ENCODE measurements around the gene PCSK9. TPM values are rescaled to one million over a fixed set of nuclear protein-coding genes. Genes with fewer than 3 reads are reported as not detected.

Gene PCSK9
- total RNA-seq, 1 experiment from 2014 or later, result 41.6 TPM

DNA sequence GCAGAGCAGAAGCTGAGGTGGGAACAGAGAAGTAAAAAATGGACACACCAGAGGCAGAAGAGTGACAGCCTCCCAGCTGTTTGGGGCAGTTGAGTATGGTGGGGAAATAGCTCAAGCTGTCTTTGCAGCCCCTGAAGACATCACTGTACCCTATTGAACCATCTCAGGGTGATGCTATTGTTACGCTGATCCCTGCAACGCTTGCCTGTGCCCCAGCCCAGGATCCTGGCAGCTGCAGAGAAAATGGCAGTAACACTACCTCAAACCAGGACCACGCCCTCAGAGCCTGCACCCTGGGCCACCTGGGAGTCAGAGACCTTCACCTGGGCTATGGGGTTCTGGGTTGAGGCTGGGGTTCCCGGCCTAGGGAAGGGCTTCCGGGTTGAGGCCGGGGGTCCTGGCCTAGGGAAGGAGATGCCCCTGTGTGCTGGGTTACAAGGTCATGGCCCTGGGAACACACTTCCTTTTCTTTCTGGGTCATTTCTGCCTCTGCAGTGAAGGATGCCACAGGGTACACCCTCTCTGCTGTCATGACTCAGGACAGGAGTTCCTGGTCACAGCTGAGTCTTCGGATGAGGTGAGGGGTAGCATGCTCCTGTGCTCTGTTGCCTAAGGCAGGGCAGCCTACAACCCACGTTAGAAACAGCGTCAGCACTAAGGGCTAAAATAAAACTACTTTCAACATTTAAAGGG, 29.0 kb upstream of the PCSK9 start:
- Mint-ChIP-seq H3K4me1 (ENCODE audit: low read depth, unreplicated experiment) (peaks cover 11% of the 10 kb centered on the region), H3K27ac (ENCODE audit: unreplicated experiment) (no peak overlapping the region), H3K4me3 (ENCODE audit: low read depth, unreplicated experiment) (no peak overlapping the region), H3K36me3 (ENCODE audit: insufficient read depth, unreplicated experiment) (no peaks in the 10 kb centered on the region), H3K27me3 (ENCODE audit: unreplicated experiment) (peaks cover 48% of the 10 kb centered on the region), H3K9me3 (ENCODE audit: low read depth, unreplicated experiment) (no peaks in the 10 kb centered on the region)
- BruUV-seq (replicated peaks), result no TSS peak
- intact Hi-C loops (cut with micrococcal nuclease; ENCODE audit: unreplicated experiment), result no loop called here
- TF ChIP-seq, protein P1, sequence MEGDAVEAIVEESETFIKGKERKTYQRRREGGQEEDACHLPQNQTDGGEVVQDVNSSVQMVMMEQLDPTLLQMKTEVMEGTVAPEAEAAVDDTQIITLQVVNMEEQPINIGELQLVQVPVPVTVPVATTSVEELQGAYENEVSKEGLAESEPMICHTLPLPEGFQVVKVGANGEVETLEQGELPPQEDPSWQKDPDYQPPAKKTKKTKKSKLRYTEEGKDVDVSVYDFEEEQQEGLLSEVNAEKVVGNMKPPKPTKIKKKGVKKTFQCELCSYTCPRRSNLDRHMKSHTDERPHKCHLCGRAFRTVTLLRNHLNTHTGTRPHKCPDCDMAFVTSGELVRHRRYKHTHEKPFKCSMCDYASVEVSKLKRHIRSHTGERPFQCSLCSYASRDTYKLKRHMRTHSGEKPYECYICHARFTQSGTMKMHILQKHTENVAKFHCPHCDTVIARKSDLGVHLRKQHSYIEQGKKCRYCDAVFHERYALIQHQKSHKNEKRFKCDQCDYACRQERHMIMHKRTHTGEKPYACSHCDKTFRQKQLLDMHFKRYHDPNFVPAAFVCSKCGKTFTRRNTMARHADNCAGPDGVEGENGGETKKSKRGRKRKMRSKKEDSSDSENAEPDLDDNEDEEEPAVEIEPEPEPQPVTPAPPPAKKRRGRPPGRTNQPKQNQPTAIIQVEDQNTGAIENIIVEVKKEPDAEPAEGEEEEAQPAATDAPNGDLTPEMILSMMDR (IDR thresholded peaks at IDR 0.05; ENCODE audit: unreplicated experiment), result no peak
- no peak for DNase-seq
- CTCF ChIA-PET, result no interaction called here

DNA sequence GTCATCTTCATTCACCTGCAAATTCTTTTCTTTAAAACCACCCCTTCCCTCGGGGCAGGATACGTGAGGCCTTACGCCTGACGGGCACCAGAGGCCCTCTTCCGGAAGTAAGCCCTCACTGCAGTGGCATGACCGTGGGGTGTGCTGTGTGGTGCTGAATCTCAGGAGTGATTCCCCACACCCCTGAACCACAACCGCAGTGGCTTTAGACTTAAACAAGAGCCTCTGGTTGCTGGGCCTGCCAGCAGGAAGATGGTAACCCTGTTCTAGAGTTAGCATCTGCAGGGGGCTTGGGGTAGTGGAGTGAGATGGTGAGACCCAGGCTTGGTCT, 28.5 kb upstream of the PCSK9 start:
- H3K27ac Mint-ChIP-seq (ENCODE audit: unreplicated experiment), result no peak overlapping the region
- no peak overlapping the region for H3K4me3 Mint-ChIP-seq (ENCODE audit: low read depth, unreplicated experiment)
- peaks cover 11% of the 10 kb centered on the region for H3K4me1 Mint-ChIP-seq (ENCODE audit: low read depth, unreplicated experiment)
- no peaks in the 10 kb centered on the region for H3K9me3 Mint-ChIP-seq (ENCODE audit: low read depth, unreplicated experiment)
- DNase-seq, result no peak
- H3K36me3 Mint-ChIP-seq (ENCODE audit: insufficient read depth, unreplicated experiment), result no peaks in the 10 kb centered on the region
- BruUV-seq (replicated peaks), result no TSS peak
- intact Hi-C loops (cut with micrococcal nuclease; ENCODE audit: unreplicated experiment), result no loop called here
- TF ChIP-seq, protein P1 (IDR thresholded peaks at IDR 0.05; ENCODE audit: unreplicated experiment), result no peak
- CTCF ChIA-PET, result no interaction called here
- peaks cover 53% of the 10 kb centered on the region for H3K27me3 Mint-ChIP-seq (ENCODE audit: unreplicated experiment)

- Mint-ChIP-seq H3K4me3 (ENCODE audit: low read depth, unreplicated experiment) (no peak overlapping the region), H3K4me1 (ENCODE audit: low read depth, unreplicated experiment) (peaks cover 8% of the 10 kb centered on the region), H3K36me3 (ENCODE audit: insufficient read depth, unreplicated experiment) (no peaks in the 10 kb centered on the region), H3K27me3 (ENCODE audit: unreplicated experiment) (peaks cover 69% of the 10 kb centered on the region), H3K9me3 (ENCODE audit: low read depth, unreplicated experiment) (no peaks in the 10 kb centered on the region), H3K27ac (ENCODE audit: unreplicated experiment) (no peak overlapping the region)
- BruUV-seq (replicated peaks), result no TSS peak
- intact Hi-C loops (cut with micrococcal nuclease; ENCODE audit: unreplicated experiment), result no loop called here
- TF ChIP-seq, protein P1 (IDR thresholded peaks at IDR 0.05; ENCODE audit: unreplicated experiment), result no peak
- DNase-seq, result no peak
- CTCF ChIA-PET, result interaction anchor here (1.0 kb wide), 1 partner anchor 9 kb away, joined by 4 read pairs; no protein-coding TSS in a partner anchor
Observed at GRCh38 chr1:55012661-55013060, 26.7 kb upstream of the PCSK9 start.

DNA sequence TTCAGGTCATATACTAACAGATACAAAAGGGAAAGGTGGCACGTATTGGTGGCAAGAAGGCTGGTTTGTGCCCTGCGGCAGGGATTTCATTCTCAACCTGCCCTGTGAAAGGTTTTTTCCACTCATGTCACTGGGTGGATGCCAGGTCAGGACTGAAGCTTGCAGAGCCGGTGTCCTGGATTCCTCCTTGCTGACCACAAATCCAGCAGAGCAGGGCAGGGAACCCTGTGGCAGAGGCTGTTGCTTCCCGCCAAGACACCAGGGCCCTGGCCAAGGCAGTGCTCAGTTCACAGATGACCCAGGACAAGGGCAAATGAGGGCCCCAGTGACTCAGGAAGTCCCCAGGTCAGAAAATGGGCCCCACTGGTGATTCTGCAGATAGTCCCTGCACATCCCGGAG, 24.2 kb upstream of the PCSK9 start:
- TF ChIP-seq, protein P1 (IDR thresholded peaks at IDR 0.05; ENCODE audit: unreplicated experiment), result no peak
- intact Hi-C loops (cut with micrococcal nuclease; ENCODE audit: unreplicated experiment), result no loop called here
- CTCF ChIA-PET, result no interaction called here
- Mint-ChIP-seq H3K4me3 (ENCODE audit: low read depth, unreplicated experiment) (no peak overlapping the region), H3K27ac (ENCODE audit: unreplicated experiment) (no peak overlapping the region), H3K36me3 (ENCODE audit: insufficient read depth, unreplicated experiment) (no peaks in the 10 kb centered on the region), H3K9me3 (ENCODE audit: low read depth, unreplicated experiment) (no peaks in the 10 kb centered on the region), H3K4me1 (ENCODE audit: low read depth, unreplicated experiment) (no peaks in the 10 kb centered on the region), H3K27me3 (ENCODE audit: unreplicated experiment) (peaks cover 83% of the 10 kb centered on the region)
- DNase-seq, result no peak
- BruUV-seq (replicated peaks), result no TSS peak
